HG02678 (cell line): Measurements from ENCODE around the gene SSTR4.
"Not testable (repeated sequence)": the region's sequence is repeated elsewhere in the genome, so short reads cannot be mapped to it uniquely, and the experiment has no call there.

Experiments
- ATAC-seq: cut with Tn5 transposase; IDR thresholded peaks from one replicate; pipeline ENCODE4 v1.9.1; 2021; ENCODE audit warnings: mild to moderate bottlenecking, moderate library complexity; ENCODE audit not compliant: unreplicated experiment

The SSTR4 gene, protein sequence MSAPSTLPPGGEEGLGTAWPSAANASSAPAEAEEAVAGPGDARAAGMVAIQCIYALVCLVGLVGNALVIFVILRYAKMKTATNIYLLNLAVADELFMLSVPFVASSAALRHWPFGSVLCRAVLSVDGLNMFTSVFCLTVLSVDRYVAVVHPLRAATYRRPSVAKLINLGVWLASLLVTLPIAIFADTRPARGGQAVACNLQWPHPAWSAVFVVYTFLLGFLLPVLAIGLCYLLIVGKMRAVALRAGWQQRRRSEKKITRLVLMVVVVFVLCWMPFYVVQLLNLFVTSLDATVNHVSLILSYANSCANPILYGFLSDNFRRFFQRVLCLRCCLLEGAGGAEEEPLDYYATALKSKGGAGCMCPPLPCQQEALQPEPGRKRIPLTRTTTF

DNA sequence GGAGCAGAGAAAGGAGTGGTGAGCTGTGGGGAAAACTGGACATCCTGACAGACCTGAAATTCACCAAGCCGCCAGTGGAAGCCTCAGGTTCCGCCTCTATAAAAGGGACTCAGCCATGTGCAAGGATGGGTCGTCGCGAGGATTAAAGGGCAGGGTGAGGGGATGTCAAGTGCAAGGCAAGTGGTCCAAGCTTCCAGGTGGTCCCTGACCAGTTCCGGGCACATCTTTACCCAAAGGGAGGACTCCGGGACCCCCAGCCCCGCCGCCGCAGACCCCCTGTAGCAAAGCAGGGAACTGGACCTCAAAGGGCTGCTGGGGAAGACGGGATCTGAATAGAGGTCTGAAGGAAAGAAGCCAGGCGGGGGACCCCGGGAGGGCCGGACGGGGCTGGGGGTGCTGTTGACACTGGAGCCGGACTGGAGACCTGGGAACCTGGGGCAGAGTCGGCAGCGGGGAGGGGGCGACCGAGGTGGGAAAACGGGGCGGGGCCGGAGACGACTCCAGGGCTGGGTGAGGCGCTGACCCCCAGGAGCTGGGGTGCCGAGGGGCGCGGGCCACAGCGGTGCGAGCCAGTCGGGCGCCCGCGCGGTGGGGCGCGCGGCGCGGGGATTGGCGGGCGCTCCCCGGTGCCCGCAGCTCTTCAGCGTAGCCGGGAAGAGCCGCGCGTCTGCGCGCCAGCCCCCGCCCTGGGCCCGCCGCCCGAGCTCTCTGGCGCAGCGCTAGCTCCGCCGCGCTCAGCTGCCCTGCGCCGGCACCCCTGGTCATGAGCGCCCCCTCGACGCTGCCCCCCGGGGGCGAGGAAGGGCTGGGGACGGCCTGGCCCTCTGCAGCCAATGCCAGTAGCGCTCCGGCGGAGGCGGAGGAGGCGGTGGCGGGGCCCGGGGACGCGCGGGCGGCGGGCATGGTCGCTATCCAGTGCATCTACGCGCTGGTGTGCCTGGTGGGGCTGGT lies at the start of gene SSTR4:
Gene SSTR4 (plus strand): TSS at position 592 of the 951 bp plus-strand sequence. CDS start 172 bp downstream, at position 764.
- no peak for ATAC-seq

DNA sequence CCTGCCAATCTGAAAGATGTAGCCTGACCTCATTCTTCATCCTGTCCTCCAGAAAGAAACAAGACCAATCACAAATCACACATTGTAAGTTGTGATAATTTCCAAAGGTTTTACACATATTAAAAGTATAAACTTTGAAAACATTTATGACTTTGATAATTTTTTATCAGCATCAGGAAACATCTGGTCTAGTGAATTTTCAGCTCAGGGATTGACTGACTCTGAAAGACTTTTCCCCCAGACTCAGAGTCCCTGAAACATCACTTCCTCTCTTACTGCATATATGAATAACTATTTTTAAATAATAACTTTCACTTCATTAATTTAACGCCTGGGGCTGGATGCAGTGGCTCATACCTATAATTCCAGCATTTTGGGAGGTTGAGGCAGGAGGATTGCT lies 48.5 kb upstream of the SSTR4 start:
- ATAC-seq = no peak

DNA sequence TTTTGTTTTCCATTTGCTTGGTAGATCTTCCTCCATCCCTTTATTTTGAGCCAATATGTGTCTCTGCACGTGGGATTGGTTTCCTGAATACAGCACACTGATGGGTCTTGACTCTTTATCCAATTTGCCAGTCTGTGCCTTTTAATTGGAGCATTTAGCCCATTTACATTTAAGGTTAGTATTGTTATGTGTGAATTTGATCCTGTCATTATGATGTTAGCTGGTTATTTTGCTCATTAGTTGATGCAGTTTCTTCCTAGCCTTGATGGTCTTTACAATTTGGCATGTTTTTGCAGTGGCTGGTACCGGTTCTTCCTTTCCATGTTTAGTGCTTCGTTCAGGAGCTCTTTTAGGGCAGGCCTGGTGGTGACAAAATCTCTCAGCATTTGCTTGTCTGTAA lies 43.7 kb upstream of the SSTR4 start:
- not testable (repeated sequence) for ATAC-seq

DNA sequence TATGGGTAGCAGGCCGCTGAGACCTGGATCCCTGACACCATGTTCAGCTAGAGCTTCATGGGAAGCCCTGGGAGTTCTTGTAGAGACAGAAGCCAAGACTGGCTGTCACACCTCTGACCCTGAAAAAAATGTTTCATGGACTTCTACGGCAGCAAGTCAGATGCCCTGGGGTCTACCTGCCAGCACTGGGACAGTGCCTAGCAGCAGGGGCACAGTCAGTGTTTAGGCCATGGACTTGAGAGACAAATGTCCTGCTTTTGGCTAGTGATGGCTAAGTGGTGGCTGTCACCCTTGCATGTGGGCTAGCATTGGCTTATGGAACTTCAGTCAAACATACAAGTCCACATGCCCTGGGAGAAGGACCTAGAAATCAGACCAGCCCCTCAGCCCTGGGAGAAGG lies 41.3 kb upstream of the SSTR4 start:
- ATAC-seq = no peak

DNA sequence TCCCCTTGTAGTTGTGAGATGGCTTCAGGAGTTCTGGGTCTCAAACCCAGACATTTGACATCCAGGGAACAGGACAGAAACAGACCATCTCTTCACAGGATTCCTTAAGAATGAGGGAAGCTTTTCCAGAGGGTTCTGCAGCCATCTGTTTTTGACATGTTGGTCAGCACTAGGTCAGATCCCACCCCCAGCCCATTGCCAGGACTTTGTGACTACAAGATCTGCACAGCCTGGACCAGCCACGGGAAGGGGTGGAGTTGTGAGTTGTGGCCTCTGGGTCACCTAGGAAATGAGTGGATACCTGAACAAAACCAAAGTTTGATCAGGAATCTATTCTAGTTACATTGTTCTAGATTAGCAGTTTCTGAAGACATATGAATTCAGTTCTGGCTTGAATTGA lies 39.2 kb upstream of the SSTR4 start:
- ATAC-seq = no peak

DNA sequence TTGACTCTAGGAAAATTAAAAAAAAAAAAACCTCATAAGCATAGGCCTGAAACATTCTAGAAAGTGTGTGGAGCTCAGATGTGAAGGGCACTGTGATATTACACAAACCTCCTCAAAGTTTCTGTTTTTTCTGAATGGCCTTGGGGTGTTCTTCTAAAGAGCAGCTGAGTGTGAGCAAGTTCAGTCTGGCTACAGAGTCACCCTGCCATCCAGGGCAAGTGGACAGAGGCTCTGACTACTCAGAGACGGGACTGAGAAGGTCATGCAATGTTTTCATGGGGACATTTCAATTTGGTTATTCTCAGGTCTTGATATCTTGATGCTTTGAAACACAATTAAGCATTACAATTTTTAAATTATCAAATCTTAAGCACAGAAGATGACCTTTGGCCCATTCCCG lies 36.6 kb upstream of the SSTR4 start:
- ATAC-seq = no peak

DNA sequence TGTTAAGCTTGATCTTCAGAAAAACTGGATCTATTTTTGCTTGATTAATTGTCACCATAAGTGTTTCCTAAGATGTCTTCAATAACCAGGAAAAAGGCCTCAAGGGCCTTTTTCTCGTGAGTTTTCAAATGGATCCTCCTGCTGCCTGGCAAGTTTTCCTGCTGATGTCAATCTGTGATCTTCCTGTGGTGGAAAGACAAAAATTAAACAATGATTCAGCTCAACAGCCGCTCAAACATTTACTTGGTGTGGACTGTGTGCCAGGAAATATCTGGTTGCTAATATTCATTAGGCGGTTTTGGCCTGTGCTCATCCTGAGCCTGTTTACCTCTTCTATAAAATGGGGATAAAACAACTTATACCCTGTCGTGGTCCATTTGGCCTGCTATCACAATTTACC lies 35.4 kb upstream of the SSTR4 start:
- no peak for ATAC-seq

DNA sequence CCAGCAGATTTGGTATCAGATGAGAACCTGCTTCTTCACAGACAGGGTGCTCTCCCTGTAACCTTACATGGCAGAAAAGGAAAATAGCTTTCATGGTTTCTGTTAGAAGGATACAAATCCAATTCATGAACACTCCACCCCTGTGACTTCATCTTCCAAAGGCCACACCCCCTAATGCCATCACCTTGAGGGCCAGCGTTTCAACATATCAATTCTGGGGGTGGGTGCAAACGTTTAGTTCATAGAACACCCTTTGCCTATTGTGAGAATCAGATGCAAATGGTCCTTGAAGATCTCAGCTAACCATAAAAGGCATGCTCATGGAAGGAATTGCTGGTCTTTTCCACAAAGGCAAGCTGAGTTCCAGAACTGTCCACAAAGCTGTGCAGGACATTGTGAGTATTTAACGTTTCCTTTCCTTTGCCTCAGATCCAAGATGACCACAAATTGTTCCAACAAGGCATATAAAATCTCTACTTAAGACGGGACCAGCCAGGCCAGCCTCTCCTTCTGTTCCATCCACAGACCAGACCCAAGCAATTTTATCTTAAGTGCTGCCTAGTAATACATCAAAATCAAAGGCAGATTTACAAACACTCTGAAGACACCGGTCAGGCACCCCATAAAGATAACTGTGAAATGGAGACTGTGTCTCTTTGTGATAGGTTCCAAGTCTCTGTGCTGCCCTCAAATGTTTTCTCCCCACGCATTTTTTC lies 34.7 kb upstream of the SSTR4 start:
- no peak for ATAC-seq

DNA sequence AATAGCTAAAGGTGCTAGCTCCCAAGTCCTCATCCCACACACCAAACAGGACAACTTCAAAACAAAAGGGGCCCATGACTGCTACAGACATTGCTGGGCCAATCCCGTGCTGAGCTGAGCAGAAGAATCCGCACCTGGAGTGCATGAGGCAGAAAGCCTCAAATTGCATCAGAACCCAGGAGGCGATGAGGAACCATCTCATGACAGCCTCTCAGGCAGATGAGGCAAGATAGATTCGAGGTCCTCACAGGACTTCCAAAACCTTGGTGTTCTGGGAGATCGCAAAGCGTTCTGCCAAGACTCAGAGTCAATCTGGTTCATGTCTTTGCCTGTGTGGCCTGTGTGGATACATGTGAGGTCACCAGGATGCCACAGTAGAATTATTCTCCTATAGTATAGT lies 32.8 kb upstream of the SSTR4 start:
- ATAC-seq = no peak

DNA sequence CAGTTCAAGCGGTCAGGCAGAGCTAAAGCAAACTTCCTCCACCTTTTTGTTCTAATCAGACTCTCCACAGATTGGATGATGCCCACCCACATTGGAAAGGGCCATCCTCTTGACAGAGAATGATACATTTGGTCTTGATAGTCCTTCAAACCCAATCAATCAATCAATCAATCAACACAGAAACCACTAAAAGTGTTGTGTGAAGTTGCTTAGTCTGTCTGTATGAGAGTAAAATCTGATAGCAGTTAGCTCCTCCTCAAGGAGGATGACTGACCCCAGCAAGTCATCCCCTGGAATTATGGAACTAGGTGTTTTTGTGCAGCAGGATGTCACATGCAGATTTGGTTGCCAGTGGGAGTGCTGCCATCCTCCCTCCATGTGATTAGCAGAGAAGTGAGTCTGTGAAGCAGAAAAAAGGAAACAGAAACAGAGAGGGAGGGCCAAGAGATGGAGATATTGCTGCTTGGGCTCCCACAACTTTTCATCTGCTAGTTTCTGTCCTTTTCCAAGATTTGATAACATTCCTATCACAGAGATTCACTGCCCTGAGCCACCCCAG lies 32.0 kb upstream of the SSTR4 start:
- ATAC-seq = no peak

DNA sequence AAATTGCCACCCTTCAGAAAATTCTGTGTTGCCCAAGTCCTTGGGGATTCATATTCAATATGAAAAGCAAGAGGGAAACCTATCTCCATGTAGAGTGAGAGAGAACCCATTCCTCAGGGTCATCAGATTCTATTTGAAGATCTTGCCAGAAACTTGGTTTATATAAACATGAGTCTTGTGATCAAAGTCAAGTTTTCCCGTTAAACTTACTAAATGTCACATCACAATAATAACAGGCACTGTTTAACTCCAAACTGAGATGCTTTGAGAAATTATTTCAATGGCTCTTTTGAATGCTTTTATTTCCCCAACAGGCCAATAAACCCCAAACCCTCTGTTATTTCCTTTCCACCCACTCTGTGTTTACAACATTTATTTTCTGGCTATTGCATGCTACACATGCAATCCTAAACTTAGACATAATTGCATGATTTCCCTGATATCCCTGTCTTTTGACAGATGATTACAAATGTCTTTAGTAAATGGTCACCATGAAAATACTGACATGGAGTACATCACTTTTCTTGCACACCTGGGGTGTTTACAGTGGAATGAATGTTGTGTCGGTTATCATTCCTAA lies 31.1 kb upstream of the SSTR4 start:
- no peak for ATAC-seq

DNA sequence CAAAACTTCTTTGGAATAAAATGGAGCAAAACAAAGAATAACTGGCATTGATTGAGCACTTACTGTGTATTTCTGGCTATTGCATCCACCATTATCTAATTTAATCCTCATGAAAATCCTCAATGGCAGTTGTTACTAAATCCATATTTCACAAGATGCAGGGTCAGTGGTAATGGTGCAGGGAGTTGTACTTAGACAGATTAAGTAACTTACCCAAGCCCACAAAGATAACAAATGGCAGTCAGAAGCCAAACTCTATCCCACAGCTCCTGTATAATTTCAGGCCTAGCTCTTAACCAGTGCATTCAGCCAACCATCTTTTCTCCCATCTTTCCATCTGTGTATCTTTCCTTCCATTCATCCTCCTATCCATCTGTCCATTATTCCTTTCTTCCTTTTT lies 29.3 kb upstream of the SSTR4 start:
- ATAC-seq = no peak

DNA sequence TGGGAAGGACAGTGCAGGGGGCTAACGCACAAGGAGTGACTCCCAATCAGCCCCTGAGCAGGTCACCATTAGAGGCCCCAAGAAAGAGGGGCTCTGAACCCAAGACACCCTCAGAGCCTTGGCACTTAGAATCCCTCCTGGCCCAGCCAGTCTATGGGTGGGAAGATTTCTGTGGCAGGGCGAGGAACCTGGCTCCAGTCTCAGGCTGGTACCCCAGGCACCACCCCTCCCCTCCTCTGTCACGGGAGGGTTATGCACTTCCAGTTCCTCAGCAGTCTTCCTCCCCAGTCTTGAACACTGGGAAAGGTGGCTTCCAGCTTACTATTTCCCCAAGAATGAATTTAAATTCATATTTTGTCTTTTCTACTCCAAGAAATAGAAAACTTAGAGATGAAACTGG lies 27.6 kb upstream of the SSTR4 start:
- ATAC-seq = no peak

DNA sequence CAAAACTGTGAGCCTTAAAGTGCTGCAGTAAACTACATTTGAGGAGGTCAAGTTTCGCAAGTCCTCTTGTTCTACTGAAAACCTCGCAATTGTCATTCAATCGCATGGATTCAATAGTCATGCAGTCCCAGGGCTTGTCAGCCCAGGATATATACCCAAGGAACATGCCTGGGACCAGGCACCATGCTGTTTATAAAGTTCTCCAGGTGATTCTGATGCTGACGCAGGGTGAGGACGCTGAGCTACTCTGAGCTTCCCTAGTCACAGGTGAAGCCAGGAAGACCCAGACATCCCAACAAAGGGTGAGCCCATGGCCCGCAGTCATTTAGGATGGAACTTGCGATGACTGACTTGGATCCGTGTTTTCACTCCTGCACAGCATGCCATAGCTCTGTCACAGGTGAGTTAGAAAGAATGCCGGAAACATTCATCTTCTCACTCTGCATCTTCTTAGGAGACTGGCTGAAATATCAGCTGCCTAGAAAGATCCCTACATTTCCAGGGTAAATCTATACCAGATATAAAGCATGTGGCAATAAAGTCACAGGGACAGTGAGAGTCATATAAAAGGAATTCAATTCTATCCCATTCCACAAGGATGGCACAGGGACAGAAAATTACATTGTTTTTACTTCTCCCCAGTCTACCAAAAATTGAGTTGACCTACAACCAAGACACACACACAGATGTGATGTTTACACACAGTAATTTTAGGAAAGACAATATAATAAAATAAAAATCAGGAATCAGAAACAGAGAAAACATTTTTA lies 27.0 kb upstream of the SSTR4 start:
- ATAC-seq = no peak

DNA sequence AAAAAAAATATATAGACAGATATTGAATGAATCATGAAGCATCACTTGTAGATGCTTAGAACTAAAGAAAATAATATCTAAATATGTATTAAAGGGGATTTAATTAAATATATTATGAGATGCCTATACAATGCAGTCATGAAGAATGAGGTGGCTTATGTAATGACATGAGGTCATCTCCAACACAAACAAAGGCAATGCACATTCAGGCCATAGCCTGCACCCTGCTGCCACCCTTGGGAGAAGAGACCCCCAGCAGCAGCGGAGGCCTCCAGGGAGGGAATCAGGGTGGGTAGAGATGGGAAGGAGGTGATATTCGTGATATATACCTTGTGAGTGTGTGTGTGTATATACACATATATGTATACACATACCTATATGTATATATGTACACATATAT lies 26.4 kb upstream of the SSTR4 start:
- no peak for ATAC-seq

DNA sequence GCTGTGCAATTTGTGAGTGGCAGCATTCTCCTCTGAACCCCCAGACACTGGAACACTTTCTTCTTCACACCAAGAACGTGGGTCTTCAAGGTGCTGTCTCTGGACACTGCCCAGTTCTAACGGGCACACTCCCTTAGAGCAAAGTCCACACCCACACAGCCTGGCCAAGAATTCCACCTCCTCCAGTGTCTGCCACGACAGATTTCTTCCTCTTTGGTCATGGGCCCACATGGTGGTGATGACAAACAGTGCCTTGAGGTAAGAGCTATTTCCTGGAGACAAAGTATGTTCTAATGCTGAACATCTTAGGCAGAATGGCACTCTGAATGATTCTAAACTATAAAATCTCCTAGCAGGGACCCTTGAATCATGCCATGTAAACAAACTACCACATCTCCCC lies 25.5 kb upstream of the SSTR4 start:
- no peak for ATAC-seq

DNA sequence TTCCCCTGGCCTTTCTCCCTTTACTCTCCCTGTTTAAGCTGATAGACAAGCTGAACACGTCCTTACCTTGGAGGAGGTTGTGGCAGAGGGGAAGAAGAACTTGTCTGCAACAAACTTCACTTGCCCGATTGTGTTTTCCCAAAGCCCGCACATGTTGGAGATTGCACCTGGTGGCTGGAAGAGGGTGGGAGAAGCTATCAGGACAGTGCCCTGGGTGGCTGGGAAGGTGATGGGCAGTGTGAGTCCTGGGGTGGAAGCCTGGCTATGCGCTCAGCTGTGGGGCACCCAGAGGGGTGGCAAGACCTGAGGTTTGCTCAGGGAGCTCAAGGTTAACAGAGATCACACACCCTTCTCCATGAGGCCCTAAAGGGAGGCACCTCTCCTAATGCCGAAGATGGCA lies 25.0 kb upstream of the SSTR4 start:
- ATAC-seq = no peak

DNA sequence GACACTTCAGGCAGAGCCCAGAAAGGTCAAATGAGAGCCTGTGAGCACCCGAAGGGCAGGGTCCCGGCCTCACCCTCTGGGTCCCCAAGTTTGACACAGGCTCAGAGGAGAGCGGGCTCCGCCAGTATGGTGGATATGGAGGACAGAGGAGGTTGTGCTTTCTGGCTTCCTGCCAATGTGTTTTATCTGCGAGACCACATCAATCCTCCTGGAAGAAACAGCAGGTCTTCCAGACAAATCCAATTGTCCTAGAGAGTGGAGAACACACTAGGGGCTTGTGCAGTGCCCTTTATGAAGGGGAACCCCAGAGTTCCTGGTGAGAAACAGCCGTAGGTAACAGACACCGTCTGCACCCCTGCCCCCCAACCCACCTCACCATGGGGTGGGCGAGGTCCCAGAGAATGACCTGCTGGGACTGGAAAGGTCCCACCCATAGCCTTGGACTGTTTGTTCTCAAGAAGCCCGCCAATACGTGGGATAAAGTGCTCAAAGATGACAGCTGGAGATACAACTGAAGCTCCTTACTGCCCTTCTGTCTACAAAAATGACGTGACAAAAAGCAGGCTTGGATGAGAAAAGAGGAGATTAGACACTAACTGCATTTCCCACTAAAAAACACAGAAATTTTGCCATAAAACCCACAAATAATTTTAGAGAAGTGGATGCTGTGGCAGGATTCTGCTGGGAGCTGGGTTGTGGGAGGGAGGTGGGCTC lies 23.9 kb upstream of the SSTR4 start:
- ATAC-seq = no peak

DNA sequence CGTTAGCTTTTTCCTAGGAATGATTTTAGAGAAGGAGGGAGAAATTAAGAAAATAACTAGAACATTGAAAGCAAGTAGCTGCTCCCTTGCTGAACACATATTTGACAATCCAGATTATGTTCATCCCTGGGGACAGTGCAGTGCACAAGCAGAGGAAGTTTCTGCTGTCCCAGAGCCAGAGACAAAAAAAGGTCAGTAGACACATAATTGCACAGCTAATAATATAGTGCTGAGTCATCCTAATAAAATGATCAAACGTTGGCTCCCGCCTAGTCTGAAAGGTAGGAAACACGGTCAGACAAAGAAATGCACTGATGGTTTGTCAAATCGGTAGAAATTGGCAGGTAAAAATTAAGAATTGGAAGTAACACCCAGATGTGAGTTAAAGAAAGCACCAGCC lies 21.7 kb upstream of the SSTR4 start:
- ATAC-seq = no peak
